Astrocyte of the spinal cord (primary cell): ENCODE data around the gene TIMM22.
A peak's percentile ranks its signal among the peaks of the same experiment; 100 is the strongest.
"Not testable (repeated sequence)": the region's sequence is repeated elsewhere in the genome, so short reads cannot be mapped to it uniquely, and the experiment has no call there.

Experiments
- DNase-seq: peaks from one replicate; pipeline ENCODE4 v3.0.0; 2011; ENCODE audit warnings: low read depth, low spot score
- H3K4me3 ChIP-seq: 2 replicates; pipeline ENCODE4 v1.5.1; 2011; ENCODE audit warnings: low read depth, mild to moderate bottlenecking, low read length, moderate library complexity
- CTCF ChIP-seq: IDR thresholded peaks from 2 replicates; pipeline ENCODE4 v1.5.1; 2012; ENCODE audit warnings: low read depth, mild to moderate bottlenecking, low read length, inconsistent platforms
- in situ Hi-C: cut with HindIII; loops from 2 replicates; pipeline ENCODE4 v1.10.0; 2017; ENCODE audit warnings: low sequenced_read_pairs

Gene TIMM22

GRCh38 chr17:1045456-1045855 is 48.5 kb downstream of the TIMM22 start:
- no peak for DNase-seq
- no peak for TF ChIP-seq CTCF
- in situ Hi-C loops: no loop called here

DNA sequence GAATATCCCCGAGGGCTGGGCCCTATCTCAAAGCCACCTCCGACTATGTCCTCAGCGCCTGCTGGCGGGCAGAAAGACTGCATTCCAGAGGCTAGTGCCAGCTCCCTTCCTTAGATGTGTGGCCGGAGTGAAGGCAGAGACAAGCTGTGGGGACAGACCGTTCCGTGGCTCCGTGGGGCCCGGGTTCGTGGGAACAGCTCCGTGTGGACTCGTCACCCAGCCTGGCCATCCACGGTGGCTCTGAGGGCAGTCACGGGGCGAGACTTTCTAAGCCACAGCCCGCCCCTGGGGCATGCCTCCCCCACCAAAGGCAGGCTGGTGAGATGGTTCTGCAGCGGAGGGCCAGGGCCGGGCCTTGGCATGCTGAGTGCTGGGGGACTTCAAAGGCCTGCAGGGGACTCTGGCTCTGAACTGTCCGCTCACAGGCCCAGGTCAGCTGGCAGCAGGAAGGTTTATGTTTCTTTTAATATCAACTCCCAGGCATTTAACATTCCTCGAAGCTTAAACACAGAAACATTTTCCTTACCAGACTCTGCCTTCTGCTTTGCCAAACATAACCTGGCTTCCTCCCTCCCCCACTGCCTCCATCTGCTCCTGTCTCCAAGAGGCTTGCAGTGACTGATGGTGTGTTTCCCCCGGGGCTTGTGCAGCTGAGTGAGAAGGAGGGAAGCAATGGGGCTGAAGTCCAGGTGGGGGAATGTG is 50.4 kb downstream of the TIMM22 start:
- TF ChIP-seq CTCF: no peak
- H3K4me3 ChIP-seq: no peak overlapping the region
- in situ Hi-C loops: no loop called here
- peak; percentile 52 for DNase-seq

More at GRCh38 chr17:1045456-1045855, 48.5 kb downstream of the TIMM22 start:
- no peak overlapping the region for H3K4me3 ChIP-seq

GRCh38 chr17:1047879-1048470 is 51.0 kb downstream of the TIMM22 start:
- in situ Hi-C loops: no loop called here
- no peak overlapping the region for H3K4me3 ChIP-seq
- no peak for DNase-seq
- no peak for TF ChIP-seq CTCF

GRCh38 chr17:1048516-1049115 is 51.7 kb downstream of the TIMM22 start:
- in situ Hi-C loops, DNase-seq, H3K4me3 ChIP-seq: not testable (repeated sequence)

GRCh38 chr17:1049446-1050225 is 52.7 kb downstream of the TIMM22 start:
- DNase-seq: no peak
- in situ Hi-C loops: no loop called here
- no peak for TF ChIP-seq CTCF
- H3K4me3 ChIP-seq: no peak overlapping the region

DNA sequence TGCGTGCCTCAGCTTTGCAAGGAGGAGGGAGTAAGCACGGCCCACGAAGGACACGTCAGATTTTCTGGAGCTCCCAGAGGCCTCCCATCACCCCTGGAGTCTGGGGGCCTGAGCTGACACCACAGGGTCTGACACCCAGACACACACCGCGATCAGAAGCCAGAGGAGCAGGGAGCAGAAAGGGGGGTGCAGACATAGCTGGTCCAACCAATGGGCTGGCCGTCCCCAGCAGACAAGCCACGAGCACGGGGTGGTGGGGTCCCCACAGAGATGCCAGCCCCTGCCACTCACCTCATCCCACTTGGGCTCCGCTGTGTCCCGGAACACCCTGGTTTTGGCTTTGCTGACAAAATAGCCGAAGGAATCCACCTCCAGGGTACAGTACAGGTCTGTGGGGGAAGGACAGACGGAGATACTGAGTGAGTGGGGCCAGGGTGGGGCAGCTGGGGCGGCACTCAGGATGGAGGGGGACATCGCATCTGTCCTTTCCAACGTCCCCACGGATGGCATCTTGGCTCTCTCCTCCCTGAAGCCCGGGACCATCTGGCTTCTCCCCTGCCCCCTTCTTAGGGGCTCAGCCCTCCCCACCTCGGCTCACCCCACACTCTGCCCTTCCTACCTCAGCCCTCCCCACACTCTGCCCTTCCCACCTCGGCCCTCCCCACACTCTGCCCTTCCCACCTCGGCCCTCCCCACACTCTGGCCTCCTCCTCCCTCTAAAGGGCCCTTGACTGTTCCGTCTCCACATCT is 53.5 kb downstream of the TIMM22 start:
- H3K4me3 ChIP-seq: no peak overlapping the region
- TF ChIP-seq CTCF: no peak
- no peak for DNase-seq
- in situ Hi-C loops: no loop called here
